ENCODE measurements around the gene CCNO.
A peak's percentile ranks its signal among the peaks of the same experiment; 100 is the strongest.

Gene CCNO

DNA sequence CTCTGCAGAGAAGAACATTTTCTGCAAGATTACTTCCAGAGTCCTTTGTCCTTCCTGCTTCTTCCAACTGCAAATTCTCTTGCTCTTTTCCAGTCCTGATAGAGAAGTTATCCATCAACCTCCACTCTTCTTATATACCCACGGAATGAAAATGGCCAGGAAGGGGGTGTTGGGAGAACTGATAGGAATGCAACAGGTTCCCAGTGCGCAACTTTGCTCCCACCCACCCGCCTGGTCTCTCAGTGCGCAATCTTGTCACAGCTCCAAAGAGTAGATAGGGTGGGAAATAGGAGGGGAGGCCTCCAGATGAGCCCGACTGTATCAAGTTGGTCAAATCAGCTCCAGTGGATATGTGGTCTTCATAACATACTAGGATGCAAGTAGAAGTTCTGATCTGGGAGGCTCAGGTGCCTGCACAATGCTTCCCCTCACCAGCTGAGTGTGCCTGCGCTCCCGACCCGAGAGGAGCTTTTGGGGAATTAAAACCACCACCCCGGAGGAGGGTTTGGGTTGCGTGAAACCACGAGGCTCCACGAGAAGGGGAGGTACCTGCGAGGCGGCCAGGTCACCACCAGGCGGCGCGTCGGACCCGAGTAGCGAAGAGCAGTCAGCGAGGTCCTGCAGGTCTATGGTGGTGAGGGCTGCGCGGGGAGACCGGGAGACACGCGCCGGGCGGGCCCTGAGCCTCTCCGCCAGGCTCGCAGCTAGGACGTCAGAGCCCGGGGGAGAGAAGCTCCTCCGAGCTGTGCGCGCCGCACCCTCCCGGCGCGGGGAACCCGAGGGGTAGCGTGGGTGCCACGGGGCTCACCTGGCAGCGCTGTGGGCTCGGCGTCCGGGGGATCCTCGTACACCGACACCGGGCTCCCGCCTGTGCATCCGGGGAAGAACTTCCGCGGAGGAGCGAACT, 7.1 kb downstream of the CCNO start:
- H3K27ac ChIP-seq (ENCODE audit: low read length), result peak overlapping the region; percentile 46; the same call in 1 of the 2 replicates
- no peaks in the 10 kb centered on the region for H3K9me3 ChIP-seq (replicated peaks; ENCODE audit: insufficient read depth, low read length)
- peak overlapping the region; percentile 94 for H2AFZ ChIP-seq (ENCODE audit: low read length)
- peaks cover 31% of the 10 kb centered on the region for H3K27me3 ChIP-seq (replicated peaks; ENCODE audit: insufficient read depth, low read length)
- DNase-seq, result peak; percentile 87
- H3K9me2 ChIP-seq (replicated peaks; ENCODE audit: insufficient read depth, low read length), result no peaks in the 10 kb centered on the region
- H3K9ac ChIP-seq (ENCODE audit: low read length), result peak overlapping the region; percentile 56
- H3K4me3 ChIP-seq (ENCODE audit: low read length), result peak overlapping the region; percentile 75
- peaks cover 8% of the 10 kb centered on the region; the same call in 1 of the 2 replicates for H3F3A ChIP-seq (ENCODE audit: insufficient read depth, low read length)
- TF ChIP-seq EZH2phosphoT487 (IDR thresholded peaks at IDR 0.05; ENCODE audit: low read length) (no peak), EZH2 (optimal IDR thresholded peaks at IDR 0.05; ENCODE audit: low read depth, low read length) (no peak)
- TF ChIP-seq, protein P1, sequence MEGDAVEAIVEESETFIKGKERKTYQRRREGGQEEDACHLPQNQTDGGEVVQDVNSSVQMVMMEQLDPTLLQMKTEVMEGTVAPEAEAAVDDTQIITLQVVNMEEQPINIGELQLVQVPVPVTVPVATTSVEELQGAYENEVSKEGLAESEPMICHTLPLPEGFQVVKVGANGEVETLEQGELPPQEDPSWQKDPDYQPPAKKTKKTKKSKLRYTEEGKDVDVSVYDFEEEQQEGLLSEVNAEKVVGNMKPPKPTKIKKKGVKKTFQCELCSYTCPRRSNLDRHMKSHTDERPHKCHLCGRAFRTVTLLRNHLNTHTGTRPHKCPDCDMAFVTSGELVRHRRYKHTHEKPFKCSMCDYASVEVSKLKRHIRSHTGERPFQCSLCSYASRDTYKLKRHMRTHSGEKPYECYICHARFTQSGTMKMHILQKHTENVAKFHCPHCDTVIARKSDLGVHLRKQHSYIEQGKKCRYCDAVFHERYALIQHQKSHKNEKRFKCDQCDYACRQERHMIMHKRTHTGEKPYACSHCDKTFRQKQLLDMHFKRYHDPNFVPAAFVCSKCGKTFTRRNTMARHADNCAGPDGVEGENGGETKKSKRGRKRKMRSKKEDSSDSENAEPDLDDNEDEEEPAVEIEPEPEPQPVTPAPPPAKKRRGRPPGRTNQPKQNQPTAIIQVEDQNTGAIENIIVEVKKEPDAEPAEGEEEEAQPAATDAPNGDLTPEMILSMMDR (IDR thresholded peaks at IDR 0.05; ENCODE audit: low read length), result peak; percentile 83
- H3K79me2 ChIP-seq (ENCODE audit: low read length), result no peaks in the 10 kb centered on the region
- 0 out of 2 replicates have a peak, but pooled peaks cover 4% of the 10 kb centered on the region for H3K4me1 ChIP-seq (ENCODE audit: low read length)
- peak overlapping the region; percentile 97 for H3K4me2 ChIP-seq (ENCODE audit: low read depth, low read length)
- no peaks in the 10 kb centered on the region for H3K36me3 ChIP-seq (replicated peaks; ENCODE audit: insufficient read depth, low read length)
- no peaks in the 10 kb centered on the region for H4K20me1 ChIP-seq (ENCODE audit: insufficient read depth, low read length)

- Histone ChIP-seq H3K79me2 (ENCODE audit: low read length) (no peaks in the 10 kb centered on the region), H3F3A (ENCODE audit: insufficient read depth, low read length) (peaks cover 8% of the 10 kb centered on the region; the same call in 1 of the 2 replicates), H3K4me1 (ENCODE audit: low read length) (0 out of 2 replicates have a peak, but pooled peaks cover 4% of the 10 kb centered on the region), H3K9me3 (replicated peaks; ENCODE audit: insufficient read depth, low read length) (no peaks in the 10 kb centered on the region), H3K27ac (ENCODE audit: low read length) (no peak overlapping the region), H2AFZ (ENCODE audit: low read length) (no peak overlapping the region), H4K20me1 (ENCODE audit: insufficient read depth, low read length) (no peaks in the 10 kb centered on the region), H3K36me3 (replicated peaks; ENCODE audit: insufficient read depth, low read length) (no peaks in the 10 kb centered on the region), H3K9ac (ENCODE audit: low read length) (no peak overlapping the region), H3K27me3 (replicated peaks; ENCODE audit: insufficient read depth, low read length) (peaks cover 22% of the 10 kb centered on the region), H3K4me3 (ENCODE audit: low read length) (no peak overlapping the region), H3K9me2 (replicated peaks; ENCODE audit: insufficient read depth, low read length) (no peaks in the 10 kb centered on the region), H3K4me2 (ENCODE audit: low read depth, low read length) (no peak overlapping the region)
- TF ChIP-seq EZH2 (optimal IDR thresholded peaks at IDR 0.05; ENCODE audit: low read depth, low read length) (no peak), EZH2phosphoT487 (IDR thresholded peaks at IDR 0.05; ENCODE audit: low read length) (no peak)
- TF ChIP-seq, protein P1 (IDR thresholded peaks at IDR 0.05; ENCODE audit: low read length), result no peak
- DNase-seq, result no peak
Observed at GRCh38 chr5:55225346-55225745, 8.1 kb downstream of the CCNO start.

DNA sequence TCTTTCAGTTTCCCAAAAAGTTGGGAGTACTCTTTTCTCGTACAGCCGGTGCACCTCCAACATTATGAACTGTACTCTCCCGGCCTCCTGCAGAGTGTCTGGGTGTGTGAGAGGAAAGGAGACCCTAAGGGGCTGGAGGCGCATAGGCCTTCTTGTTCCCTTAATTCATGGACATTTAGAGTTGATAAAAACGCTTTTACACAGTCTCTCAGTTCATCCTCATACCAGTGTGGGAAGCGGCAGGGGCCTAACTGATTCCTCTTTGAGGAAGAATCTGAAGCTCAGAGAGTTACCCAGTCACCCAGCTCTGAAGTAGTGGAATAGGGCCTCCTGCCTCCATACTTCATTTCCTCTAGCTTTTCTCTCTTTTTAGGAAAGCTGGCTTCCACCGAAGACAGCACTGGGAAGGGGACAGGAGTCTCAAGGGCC, 9.6 kb downstream of the CCNO start:
- Histone ChIP-seq H3K4me1 (ENCODE audit: low read length) (0 out of 2 replicates have a peak, but pooled peaks cover 4% of the 10 kb centered on the region), H3K4me2 (ENCODE audit: low read depth, low read length) (no peak overlapping the region)

More for the DNA sequence above, 9.6 kb downstream of the CCNO start:
- Histone ChIP-seq H4K20me1 (ENCODE audit: insufficient read depth, low read length) (no peaks in the 10 kb centered on the region), H3K36me3 (replicated peaks; ENCODE audit: insufficient read depth, low read length) (no peaks in the 10 kb centered on the region), H3K27ac (ENCODE audit: low read length) (no peak overlapping the region), H3K79me2 (ENCODE audit: low read length) (no peaks in the 10 kb centered on the region), H3K9ac (ENCODE audit: low read length) (no peak overlapping the region), H3K9me2 (replicated peaks; ENCODE audit: insufficient read depth, low read length) (no peaks in the 10 kb centered on the region), H3K9me3 (replicated peaks; ENCODE audit: insufficient read depth, low read length) (no peaks in the 10 kb centered on the region), H2AFZ (ENCODE audit: low read length) (no peak overlapping the region), H3K4me3 (ENCODE audit: low read length) (no peak overlapping the region), H3F3A (ENCODE audit: insufficient read depth, low read length) (peaks cover 8% of the 10 kb centered on the region; the same call in 1 of the 2 replicates), H3K27me3 (replicated peaks; ENCODE audit: insufficient read depth, low read length) (peaks cover 12% of the 10 kb centered on the region)
- TF ChIP-seq EZH2 (optimal IDR thresholded peaks at IDR 0.05; ENCODE audit: low read depth, low read length) (no peak), EZH2phosphoT487 (IDR thresholded peaks at IDR 0.05; ENCODE audit: low read length) (no peak)
- TF ChIP-seq, protein P1 (IDR thresholded peaks at IDR 0.05; ENCODE audit: low read length), result no peak
- no peak for DNase-seq
